ENCODE measurements around the gene MUS81. TPM values are rescaled to one million over a fixed set of nuclear protein-coding genes. Genes with fewer than 3 reads are reported as not detected.

MUS81 gene
- total RNA-seq: 42.0 and 54.2 TPM in 2 replicates

DNA sequence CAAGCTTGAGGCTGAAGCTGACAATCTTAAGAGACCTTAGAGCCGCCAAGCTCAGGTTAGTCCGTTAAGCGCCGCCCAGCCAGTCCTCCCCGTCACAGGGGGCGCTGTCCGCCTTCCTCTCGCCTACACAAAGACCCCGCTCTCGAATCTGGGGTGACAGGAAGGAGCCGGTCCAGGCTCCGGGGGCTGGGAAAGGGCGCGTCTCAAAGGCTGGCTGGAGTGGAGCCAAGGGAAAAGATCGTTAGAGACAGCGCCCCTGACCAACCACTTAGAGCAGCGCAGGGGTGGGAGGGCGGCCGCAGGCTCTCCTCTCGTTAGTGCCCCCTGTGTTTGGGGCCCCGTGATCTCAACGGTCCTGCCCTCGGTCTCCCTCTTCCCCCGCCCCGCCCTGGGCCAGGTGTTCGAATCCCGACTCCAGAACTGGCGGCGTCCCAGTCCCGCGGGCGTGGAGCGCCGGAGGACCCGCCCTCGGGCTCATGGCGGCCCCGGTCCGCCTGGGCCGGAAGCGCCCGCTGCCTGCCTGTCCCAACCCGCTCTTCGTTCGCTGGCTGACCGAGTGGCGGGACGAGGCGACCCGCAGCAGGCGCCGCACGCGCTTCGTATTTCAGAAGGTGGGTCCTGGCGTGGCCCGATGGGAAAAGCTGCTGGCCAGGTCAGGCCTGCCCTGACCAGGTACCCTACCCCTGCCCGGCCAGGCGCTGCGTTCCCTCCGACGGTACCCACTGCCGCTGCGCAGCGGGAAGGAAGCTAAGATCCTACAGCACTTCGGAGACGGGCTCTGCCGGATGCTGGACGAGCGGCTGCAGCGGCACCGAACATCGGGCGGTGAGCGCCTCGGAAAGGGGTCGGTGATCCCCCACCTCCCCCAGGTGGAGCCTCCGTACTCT is at the start of gene MUS81:
MUS81 (plus strand) TSS at position 156 of the 887 bp plus-strand sequence; CDS start at position 477, 321 bp downstream.

DNA sequence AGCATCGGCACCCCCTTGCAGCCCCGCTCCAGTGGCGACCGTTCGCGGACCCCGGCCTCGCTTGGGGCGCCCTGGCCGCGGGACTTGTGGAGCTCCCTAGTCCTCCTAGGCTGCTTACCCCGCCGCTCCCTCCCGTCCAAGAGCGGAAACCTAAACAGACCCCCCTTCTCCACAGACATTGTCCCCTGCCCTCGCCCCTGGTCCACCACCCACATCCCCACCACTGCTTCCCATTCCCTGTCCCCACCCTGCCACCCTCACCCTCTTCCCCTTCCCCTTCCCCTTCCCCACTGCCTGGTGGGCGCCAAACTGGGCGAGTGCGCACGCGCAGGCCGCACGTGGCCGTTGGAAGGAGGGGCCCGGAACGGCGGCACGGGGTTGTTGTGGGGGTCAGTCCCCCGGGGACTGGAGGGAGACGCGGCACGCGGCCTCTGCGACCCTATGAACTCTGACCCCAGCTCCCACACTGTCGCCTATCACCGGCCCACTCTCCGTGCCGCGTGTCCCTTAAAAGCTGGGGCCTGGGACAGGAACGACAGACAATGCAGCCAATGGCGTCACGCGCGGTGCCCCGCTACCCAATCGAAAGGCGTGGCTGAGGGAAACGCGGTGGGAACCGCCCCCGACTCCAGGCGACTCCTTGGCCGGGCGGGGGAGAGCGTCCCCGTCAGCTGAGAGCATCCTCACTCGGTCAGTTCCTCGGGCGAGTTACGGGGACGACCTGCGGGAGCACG is 26.8 kb upstream of the MUS81 start, which contains the start of gene SNX32:
SNX32 (plus strand) TSS at position 667 of the 734 bp plus-strand sequence. CDS start 103 bp downstream, outside the sequence.

GRCh38 chr11:65857853-65858680 is 2.2 kb upstream of the MUS81 start, which contains the start of gene CFL1:
TSS of gene CFL1 (minus strand) at chr11:65858180. CDS start at chr11:65858099, 81 bp downstream.

DNA sequence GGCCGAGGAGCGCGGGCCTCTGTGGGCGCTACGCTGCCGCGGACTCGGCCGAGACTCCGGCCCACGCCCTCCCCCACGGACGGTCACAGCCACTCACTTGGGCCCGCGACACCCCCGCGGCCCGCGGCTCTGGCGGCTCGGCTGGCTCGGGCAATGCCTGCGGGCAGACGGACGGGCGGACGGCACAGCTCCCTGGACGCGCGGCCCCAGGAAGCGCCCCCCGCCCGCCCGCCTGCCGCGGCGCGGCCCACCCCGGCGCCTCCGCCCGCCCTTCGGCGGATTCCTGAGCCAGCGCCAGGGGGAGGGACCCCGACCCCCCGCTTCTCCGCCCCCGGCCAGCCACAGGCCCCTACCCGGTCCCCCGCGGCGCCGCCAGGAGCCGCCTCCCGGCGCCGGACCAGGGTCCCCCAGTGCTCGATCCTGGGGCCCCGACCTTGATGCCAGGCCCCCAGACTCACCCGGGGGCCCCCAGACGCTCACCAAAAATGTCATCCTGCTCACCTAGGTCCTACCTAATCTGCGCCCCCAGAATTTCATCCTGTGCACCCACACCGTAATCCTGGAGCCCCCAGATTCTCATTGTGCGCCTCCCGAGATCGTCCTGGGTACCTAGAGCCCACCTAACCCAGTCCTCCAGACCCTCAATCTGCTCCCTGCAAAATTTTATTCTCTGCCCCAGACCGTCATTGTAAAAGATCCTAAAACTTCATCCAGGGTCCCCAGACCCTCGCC is 12.5 kb downstream of the MUS81 start, which contains the start of gene EFEMP2:
EFEMP2 (minus strand) TSS at position 215 of the 732 bp plus-strand sequence. CDS start 446 bp downstream, outside the sequence.

GRCh38 chr11:65879617-65880016 is 19.4 kb downstream of the MUS81 start, which contains the start of gene CTSW:
TSS of gene CTSW (plus strand) at chr11:65879837. CDS start at chr11:65879855, 18 bp downstream.

GRCh38 chr11:65888163-65888814 is 28.1 kb downstream of the MUS81 start, which contains the start of gene FIBP:
TSS of gene FIBP (minus strand) at chr11:65888471. CDS start at chr11:65888418, 53 bp downstream.

GRCh38 chr11:65890324-65891218 is 30.3 kb downstream of the MUS81 start, which contains the start of gene CCDC85B:
TSS of gene CCDC85B (plus strand) at chr11:65890673. CDS start at chr11:65890784, 111 bp downstream.

GRCh38 chr11:65900125-65900898 is 40.1 kb downstream of the MUS81 start, which contains the start of gene FOSL1:
TSS of gene FOSL1 (minus strand) at chr11:65900388. CDS start at chr11:65900339, 49 bp downstream.

Other genes with a start within 250 kb of the MUS81 start
- gene MAP3K11, start 246.2 kb upstream of the MUS81 start, total RNA-seq: 31.3 and 36.5 TPM in 2 replicates
- 28.3 and 47.3 TPM in 2 replicates for gene PCNX3, start 244.7 kb upstream of the MUS81 start, total RNA-seq
- gene SIPA1, start 222.3 kb upstream of the MUS81 start, total RNA-seq: 32.2 and 37.7 TPM in 2 replicates
- gene RELA, start 197.5 kb upstream of the MUS81 start, total RNA-seq: 35.7 and 42.7 TPM in 2 replicates
- 53.2 and 67.1 TPM in 2 replicates for gene KAT5, start 148.2 kb upstream of the MUS81 start, total RNA-seq
- 24.7 and 37.1 TPM in 2 replicates for gene RNASEH2C, start 139.6 kb upstream of the MUS81 start, total RNA-seq
- 17.0 and 20.0 TPM in 2 replicates for gene AP5B1, start 79.5 kb upstream of the MUS81 start, total RNA-seq
- gene OVOL1, start 73.4 kb upstream of the MUS81 start, total RNA-seq: 1.3 and 2.0 TPM in 2 replicates
- gene SNX32, start 26.5 kb upstream of the MUS81 start, total RNA-seq: 1.1 and 5.5 TPM in 2 replicates
- gene CFL1, start 2.3 kb upstream of the MUS81 start, total RNA-seq: 397 and 949 TPM in 2 replicates
- gene EFEMP2, start 12.4 kb downstream of the MUS81 start, total RNA-seq: 39.4 and 68.7 TPM in 2 replicates
- 0.79 TPM in 1 of 2 replicates, not detected in the other for gene CTSW, start 19.4 kb downstream of the MUS81 start, total RNA-seq
- gene FIBP, start 28.0 kb downstream of the MUS81 start, total RNA-seq: 110 and 165 TPM in 2 replicates
- gene CCDC85B, start 30.2 kb downstream of the MUS81 start, total RNA-seq: 23.2 and 30.0 TPM in 2 replicates
- gene FOSL1, start 40.0 kb downstream of the MUS81 start, total RNA-seq: 1.1 and 1.2 TPM in 2 replicates
- gene C11orf68, start 58.6 kb downstream of the MUS81 start, total RNA-seq: 24.3 and 35.7 TPM in 2 replicates
- gene DRAP1, start 59.0 kb downstream of the MUS81 start, total RNA-seq: 63.6 and 81.4 TPM in 2 replicates
- not detected in 2 replicates for gene TSGA10IP, start 85.0 kb downstream of the MUS81 start, total RNA-seq
- gene SART1, start 101.3 kb downstream of the MUS81 start, total RNA-seq: 33.4 and 37.7 TPM in 2 replicates
- gene EIF1AD, start 141.7 kb downstream of the MUS81 start, total RNA-seq: 29.8 and 40.0 TPM in 2 replicates
- 23.2 and 37.5 TPM in 2 replicates for gene BANF1, start 142.1 kb downstream of the MUS81 start, total RNA-seq
- 39.3 and 66.6 TPM in 2 replicates for gene CST6, start 151.6 kb downstream of the MUS81 start, total RNA-seq
- gene CATSPER1, start 166.0 kb downstream of the MUS81 start, total RNA-seq: under 0.01 and 0.54 TPM in 2 replicates
- not detected in 2 replicates for gene GAL3ST3, start 188.7 kb downstream of the MUS81 start, total RNA-seq
- 138 and 219 TPM in 2 replicates for gene SF3B2, start 191.9 kb downstream of the MUS81 start, total RNA-seq
- gene PACS1, start 209.8 kb downstream of the MUS81 start, total RNA-seq: 40.8 and 50.6 TPM in 2 replicates

Measured in placental epithelial cell (primary cell).